Epithelial cell of esophagus (primary cell): ENCODE data around the gene SUN2.

Experiments
- DNase-seq: peaks from one replicate; pipeline ENCODE4 v3.0.0; 2010; ENCODE audit warnings: low read depth
- H3K4me3 ChIP-seq: 2 replicates; pipeline ENCODE4 v1.5.1; 2011; ENCODE audit warnings: mild to moderate bottlenecking, low read length, control low read depth
- TF ChIP-seq, protein P1 (sequence below): IDR thresholded peaks from 2 replicates; pipeline ENCODE4 v1.5.1; 2011; ENCODE audit warnings: low read depth, mild to moderate bottlenecking, low read length, control low read depth, inconsistent platforms; ENCODE audit not compliant: insufficient read depth; ENCODE audit errors: missing control alignments

Gene SUN2

DNA sequence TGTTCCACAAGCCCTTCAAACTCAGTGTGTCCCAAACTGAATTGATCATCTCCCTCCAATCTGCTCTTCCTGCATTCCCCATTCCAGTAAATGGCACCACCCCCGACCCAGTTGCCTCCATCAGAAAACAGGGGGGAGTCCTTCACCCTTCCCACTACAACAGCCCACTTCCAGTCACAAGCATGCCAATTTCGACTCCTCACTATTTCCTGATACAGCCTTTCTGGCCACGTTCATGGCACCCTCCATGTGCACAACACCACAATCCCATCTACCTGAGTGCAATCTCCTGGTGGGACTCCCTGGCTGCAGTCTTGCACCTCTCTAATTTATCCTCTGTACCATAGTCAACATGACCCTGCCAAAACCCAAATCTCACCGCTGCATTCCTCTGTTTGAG, 39.8 kb upstream of the SUN2 start:
- no peak overlapping the region for H3K4me3 ChIP-seq
- DNase-seq, result no peak
- TF ChIP-seq, protein P1, sequence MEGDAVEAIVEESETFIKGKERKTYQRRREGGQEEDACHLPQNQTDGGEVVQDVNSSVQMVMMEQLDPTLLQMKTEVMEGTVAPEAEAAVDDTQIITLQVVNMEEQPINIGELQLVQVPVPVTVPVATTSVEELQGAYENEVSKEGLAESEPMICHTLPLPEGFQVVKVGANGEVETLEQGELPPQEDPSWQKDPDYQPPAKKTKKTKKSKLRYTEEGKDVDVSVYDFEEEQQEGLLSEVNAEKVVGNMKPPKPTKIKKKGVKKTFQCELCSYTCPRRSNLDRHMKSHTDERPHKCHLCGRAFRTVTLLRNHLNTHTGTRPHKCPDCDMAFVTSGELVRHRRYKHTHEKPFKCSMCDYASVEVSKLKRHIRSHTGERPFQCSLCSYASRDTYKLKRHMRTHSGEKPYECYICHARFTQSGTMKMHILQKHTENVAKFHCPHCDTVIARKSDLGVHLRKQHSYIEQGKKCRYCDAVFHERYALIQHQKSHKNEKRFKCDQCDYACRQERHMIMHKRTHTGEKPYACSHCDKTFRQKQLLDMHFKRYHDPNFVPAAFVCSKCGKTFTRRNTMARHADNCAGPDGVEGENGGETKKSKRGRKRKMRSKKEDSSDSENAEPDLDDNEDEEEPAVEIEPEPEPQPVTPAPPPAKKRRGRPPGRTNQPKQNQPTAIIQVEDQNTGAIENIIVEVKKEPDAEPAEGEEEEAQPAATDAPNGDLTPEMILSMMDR, result no peak

GRCh38 chr22:38793721-38794466, 38.1 kb upstream of the SUN2 start, which contains the start of gene DNAL4:
DNAL4 (minus strand) TSS chr22:38794143; CDS start chr22:38782731, 11,412 bp downstream.
- H3K4me3 ChIP-seq, result peak within 1 kb of the TSS; percentile 89
- TF ChIP-seq, protein P1, result no peak
- DNase-seq, result peak; percentile 97

DNA sequence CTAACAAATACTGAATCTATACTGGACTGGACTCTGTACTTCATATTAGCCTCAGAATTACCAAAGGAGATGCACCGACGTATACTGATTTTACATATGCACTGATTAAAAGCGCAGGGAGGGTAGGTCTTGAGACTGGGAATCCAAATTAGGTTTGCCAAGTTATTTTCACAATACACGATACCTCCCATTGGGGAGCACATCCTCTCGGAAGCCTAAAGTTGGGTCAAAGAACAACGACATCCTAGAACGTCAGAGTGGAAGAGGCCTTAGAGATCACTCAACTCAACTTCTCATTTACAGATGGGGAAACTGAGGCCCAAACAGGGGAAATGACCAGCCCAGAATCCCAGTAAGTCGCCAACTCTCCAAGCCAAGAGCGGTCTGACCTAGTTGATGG, 37.5 kb upstream of the SUN2 start:
- no peak for DNase-seq
- H3K4me3 ChIP-seq, result peak overlapping the region; percentile 89
- TF ChIP-seq, protein P1, result no peak

GRCh38 chr22:38792833-38793232, 37.0 kb upstream of the SUN2 start:
- peak overlapping the region; percentile 89 for H3K4me3 ChIP-seq
- DNase-seq, result peak; percentile 74
- TF ChIP-seq, protein P1, result no peak

GRCh38 chr22:38789606-38790005, 33.8 kb upstream of the SUN2 start:
- DNase-seq, result no peak
- TF ChIP-seq, protein P1, result no peak
- H3K4me3 ChIP-seq, result no peak overlapping the region

- TF ChIP-seq, protein P1, result no peak
- no peak for DNase-seq
- H3K4me3 ChIP-seq, result no peak overlapping the region
Observed at GRCh38 chr22:38788846-38789245, 33.0 kb upstream of the SUN2 start.
